Measurements from ENCODE around the gene MAJIN. TPM values are rescaled to one million over a fixed set of nuclear protein-coding genes. Genes with fewer than 3 reads are reported as not detected.
A peak's percentile ranks its signal among the peaks of the same experiment; 100 is the strongest.

The MAJIN gene
- total RNA-seq, 1 donor from 2014 or later = not detected

DNA sequence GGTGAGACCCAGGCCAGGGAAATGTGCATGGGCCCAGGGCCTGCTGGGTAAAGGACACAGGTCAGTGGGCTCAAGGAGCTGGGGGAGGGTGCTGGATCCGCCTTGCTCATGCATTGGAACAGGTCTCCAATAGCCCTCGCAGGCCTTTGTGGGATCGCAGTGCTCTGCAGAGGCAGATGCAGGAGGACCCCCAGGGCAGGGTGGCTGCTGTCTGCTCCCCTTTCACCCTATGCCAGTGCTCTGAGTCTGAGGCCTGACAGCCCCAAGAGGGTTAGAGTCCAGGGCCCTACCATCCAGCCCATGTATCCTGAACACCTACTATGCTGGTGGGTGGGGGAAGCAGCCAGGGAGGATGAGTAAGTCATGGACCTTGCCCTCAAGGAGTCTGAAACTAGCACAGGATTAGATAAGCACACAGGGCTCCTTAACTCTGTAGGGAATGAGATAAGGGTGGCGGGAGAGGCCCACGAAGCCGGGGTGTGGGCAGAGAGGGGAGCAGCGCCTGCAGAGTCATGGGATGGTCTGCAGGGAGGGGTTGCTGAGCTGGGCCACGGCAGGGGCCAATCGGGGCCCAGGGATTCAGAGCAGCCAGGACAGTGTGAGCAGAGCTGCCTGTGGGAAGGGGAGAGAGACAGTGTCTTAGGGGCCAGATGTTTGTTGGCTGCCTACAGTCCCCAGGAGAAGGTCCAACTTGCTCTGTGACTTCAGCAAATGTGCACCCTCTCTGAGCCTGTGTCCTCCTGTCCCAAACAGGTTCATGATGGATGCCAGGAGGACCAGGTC is 83.0 kb downstream of the MAJIN start:
- no peaks in the 10 kb centered on the region for H3K36me3 Mint-ChIP-seq (ENCODE audit: low read depth)
- H3K27ac Mint-ChIP-seq = peak overlapping the region; percentile 48
- H3K4me3 Mint-ChIP-seq = no peak overlapping the region
- peaks cover 28% of the 10 kb centered on the region for H3K4me1 Mint-ChIP-seq (ENCODE audit: low read depth)
- no peaks in the 10 kb centered on the region for H3K27me3 Mint-ChIP-seq (ENCODE audit: insufficient read depth)
- intact Hi-C loops (cut with micrococcal nuclease) = loop anchor here (1.0 kb wide), 2 partner anchors 11 to 42 kb away; partner anchors contain the start of gene EHD1
- no peaks in the 10 kb centered on the region for H3K9me3 Mint-ChIP-seq
- no peak for DNase-seq (ENCODE audit: low spot score)

DNA sequence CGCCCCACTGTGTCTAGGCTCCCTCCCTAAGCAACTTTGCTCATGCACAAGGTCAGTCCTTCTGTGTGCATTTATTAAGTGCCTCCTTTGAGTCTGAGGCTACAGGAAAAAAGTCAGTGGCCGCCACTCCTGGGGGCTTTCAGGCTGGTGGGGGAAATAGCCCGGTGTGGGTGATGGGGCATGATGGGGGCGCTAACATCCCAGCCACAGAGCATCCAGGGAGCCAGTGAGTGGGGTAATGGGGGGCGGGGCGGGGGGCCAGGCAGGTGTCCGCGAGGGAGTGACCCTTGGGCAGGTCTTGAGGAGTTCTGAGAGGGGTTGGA is 83.5 kb downstream of the MAJIN start:
- H3K27ac Mint-ChIP-seq = peak overlapping the region; percentile 86
- DNase-seq (ENCODE audit: low spot score) = no peak
- H3K27me3 Mint-ChIP-seq (ENCODE audit: insufficient read depth) = no peaks in the 10 kb centered on the region
- H3K4me1 Mint-ChIP-seq (ENCODE audit: low read depth) = peaks cover 28% of the 10 kb centered on the region
- intact Hi-C loops (cut with micrococcal nuclease) = loop anchor here (1.0 kb wide), 2 partner anchors 10 to 41 kb away; partner anchors contain the start of gene EHD1
- H3K36me3 Mint-ChIP-seq (ENCODE audit: low read depth) = no peaks in the 10 kb centered on the region
- H3K9me3 Mint-ChIP-seq = no peaks in the 10 kb centered on the region
- H3K4me3 Mint-ChIP-seq = peak overlapping the region; percentile 80

Other genes starting within 250 kb of the MAJIN start
- 0.17 and 0.23 TPM in 2 replicates for gene NRXN2, start 248.9 kb downstream of the MAJIN start, total RNA-seq
- 15.8 and 19.5 TPM in 2 replicates for gene RASGRP2, start 228.0 kb downstream of the MAJIN start, total RNA-seq
- gene PYGM, start 212.1 kb downstream of the MAJIN start, total RNA-seq = 2.7 and 4.8 TPM in 2 replicates
- gene SF1, start 193.6 kb downstream of the MAJIN start, total RNA-seq = 518 and 538 TPM in 2 replicates
- gene MAP4K2, start 168.9 kb downstream of the MAJIN start, total RNA-seq = 70.2 and 70.7 TPM in 2 replicates
- 39.6 and 43.8 TPM in 2 replicates for gene MEN1, start 161.6 kb downstream of the MAJIN start, total RNA-seq
- 0.29 and 0.44 TPM in 2 replicates for gene CDC42BPG, start 127.5 kb downstream of the MAJIN start, total RNA-seq
- 88.0 and 96.9 TPM in 2 replicates for gene EHD1, start 93.5 kb downstream of the MAJIN start, total RNA-seq
- 24.6 and 24.9 TPM in 2 replicates for gene ATG2A, start 54.9 kb downstream of the MAJIN start, total RNA-seq
- 7.3 and 14.0 TPM in 2 replicates for gene PPP2R5B, start 47.4 kb downstream of the MAJIN start, total RNA-seq
- gene GPHA2, start 36.2 kb downstream of the MAJIN start, total RNA-seq = not detected in 2 replicates
- gene BATF2, start 24.9 kb upstream of the MAJIN start, total RNA-seq = not detected in 2 replicates
- gene ARL2, start 42.1 kb upstream of the MAJIN start, total RNA-seq = 67.3 and 71.2 TPM in 2 replicates
- gene SNX15, start 55.3 kb upstream of the MAJIN start, total RNA-seq = 19.9 and 30.9 TPM in 2 replicates
- gene SAC3D1, start 69.1 kb upstream of the MAJIN start, total RNA-seq = 17.4 and 17.7 TPM in 2 replicates
- gene NAALADL1, start 86.4 kb upstream of the MAJIN start, total RNA-seq = 11.5 and 12.7 TPM in 2 replicates
- gene CDCA5, start 111.9 kb upstream of the MAJIN start, total RNA-seq = 91.8 and 92.5 TPM in 2 replicates
- gene ZFPL1, start 112.1 kb upstream of the MAJIN start, total RNA-seq = 31.9 and 34.5 TPM in 2 replicates
- 137 and 139 TPM in 2 replicates for gene VPS51, start 124.1 kb upstream of the MAJIN start, total RNA-seq
- 32.2 and 32.8 TPM in 2 replicates for gene TM7SF2, start 139.8 kb upstream of the MAJIN start, total RNA-seq
- 20.8 and 22.1 TPM in 2 replicates for gene ZNHIT2, start 145.6 kb upstream of the MAJIN start, total RNA-seq
- gene FAU, start 150.0 kb upstream of the MAJIN start, total RNA-seq = 1,004 and 1,020 TPM in 2 replicates
- 76.0 and 76.4 TPM in 2 replicates for gene MRPL49, start 150.2 kb upstream of the MAJIN start, total RNA-seq
- gene SYVN1, start 162.4 kb upstream of the MAJIN start, total RNA-seq = 42.3 and 45.8 TPM in 2 replicates
- gene SPDYC, start 198.1 kb upstream of the MAJIN start, total RNA-seq = not detected in 2 replicates
- gene CAPN1, start 209.8 kb upstream of the MAJIN start, total RNA-seq = 85.9 and 93.5 TPM in 2 replicates

All from activated T-helper 1 cell treated with anti-CD3 and anti-CD28 coated beads, Interleukin-12 subunit alpha, Interleukin-12 subunit beta, Interleukin-2, Interleukin-4 antibody, amounts not matched to agents 30 ng/mL and 10 ng/mL and 1 ng/mL, durations not matched to agents 14 hours and 24 hours and 36 hours (primary cell).